ENCODE measurements around the gene SLC16A8.

SLC16A8 gene

DNA sequence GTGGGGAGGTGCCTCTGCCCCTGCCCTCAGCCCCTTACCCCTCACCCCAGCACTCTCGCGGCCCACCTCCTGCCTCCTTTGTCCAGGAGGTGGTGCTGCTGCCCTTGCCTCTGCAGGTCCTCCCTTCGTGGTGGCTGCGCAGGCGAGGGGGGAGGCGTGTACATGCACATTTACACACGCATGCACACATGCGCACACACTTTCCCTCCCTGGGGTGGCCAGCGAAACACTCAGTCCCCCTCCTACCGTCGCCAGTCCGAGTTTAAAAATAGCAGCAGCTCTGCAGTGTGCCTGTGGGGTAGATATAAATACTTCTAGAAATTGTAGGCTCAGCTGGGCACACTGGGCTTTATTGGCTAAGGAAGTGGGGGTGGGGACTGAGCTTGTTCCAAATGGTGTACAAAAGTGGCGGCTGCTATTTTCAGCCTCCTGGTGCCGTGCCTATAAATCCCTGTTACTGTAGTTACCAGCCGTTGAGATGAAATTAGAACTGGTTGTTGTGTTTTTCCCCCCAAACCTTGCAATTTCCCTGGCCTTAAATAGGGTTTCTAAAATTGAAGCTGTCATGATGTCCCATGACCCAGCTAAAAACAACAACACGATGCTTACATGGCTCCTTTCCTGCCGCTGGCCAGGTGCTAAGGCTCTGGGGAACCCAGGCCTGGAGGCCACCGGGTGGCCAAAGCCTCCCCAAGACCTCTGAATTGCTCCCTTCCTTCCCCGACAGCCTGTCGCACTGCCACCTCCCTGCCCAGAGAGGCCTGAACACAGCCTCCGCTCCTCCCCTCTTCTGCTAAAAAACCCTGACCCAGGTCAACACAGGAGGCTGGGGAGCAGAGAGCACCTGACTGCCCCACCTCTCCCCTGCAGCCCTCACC lies 14.4 kb downstream of the SLC16A8 start:
- no peak for DNase-seq (ENCODE audit: low read depth, low spot score)
- Histone ChIP-seq H3K4me1 (ENCODE audit: insufficient read depth, insufficient read length) (no peaks in the 10 kb centered on the region), H3K9ac (ENCODE audit: insufficient read length, low read depth) (no peak overlapping the region), H3K9me3 (ENCODE audit: insufficient read depth, low read length) (no peaks in the 10 kb centered on the region), H3K27me3 (ENCODE audit: insufficient read depth, insufficient read length) (no peaks in the 10 kb centered on the region), H3K36me3 (ENCODE audit: insufficient read depth, insufficient read length, low read length) (peaks cover 47% of the 10 kb centered on the region), H3K4me3 (ENCODE audit: insufficient read length, low read depth) (no peak overlapping the region)
- TF ChIP-seq SUZ12 (IDR thresholded peaks at IDR 0.05; ENCODE audit: extremely low read depth, insufficient read depth, insufficient read length) (no peak), ZNF274 (IDR thresholded peaks at IDR 0.05; ENCODE audit: low read depth, low read length) (no peak), YY1 (IDR thresholded peaks at IDR 0.05; ENCODE audit: insufficient read depth, insufficient read length) (no peak)

- TF ChIP-seq SUZ12 (IDR thresholded peaks at IDR 0.05; ENCODE audit: extremely low read depth, insufficient read depth, insufficient read length) (no peak), ZNF274 (IDR thresholded peaks at IDR 0.05; ENCODE audit: low read depth, low read length) (no peak), YY1 (IDR thresholded peaks at IDR 0.05; ENCODE audit: insufficient read depth, insufficient read length) (no peak)
- H3K4me1 ChIP-seq (ENCODE audit: insufficient read depth, insufficient read length) = no peaks in the 10 kb centered on the region
- peak overlapping the region; percentile 38 for H3K9ac ChIP-seq (ENCODE audit: insufficient read length, low read depth)
- no peaks in the 10 kb centered on the region for H3K9me3 ChIP-seq (ENCODE audit: insufficient read depth, low read length)
- H3K27me3 ChIP-seq (ENCODE audit: insufficient read depth, insufficient read length) = no peaks in the 10 kb centered on the region
- no peak overlapping the region for H3K4me3 ChIP-seq (ENCODE audit: insufficient read length, low read depth)
- DNase-seq (ENCODE audit: low read depth, low spot score) = no peak
- H3K36me3 ChIP-seq (ENCODE audit: insufficient read depth, insufficient read length, low read length) = peaks cover 42% of the 10 kb centered on the region
Measured at GRCh38 chr22:38068641-38069371, 15.2 kb downstream of the SLC16A8 start.

GRCh38 chr22:38067761-38068360 lies 16.1 kb downstream of the SLC16A8 start:
- Histone ChIP-seq H3K36me3 (ENCODE audit: insufficient read depth, insufficient read length, low read length) (peaks cover 39% of the 10 kb centered on the region), H3K9me3 (ENCODE audit: insufficient read depth, low read length) (no peaks in the 10 kb centered on the region), H3K4me1 (ENCODE audit: insufficient read depth, insufficient read length) (no peaks in the 10 kb centered on the region), H3K4me3 (ENCODE audit: insufficient read length, low read depth) (no peak overlapping the region), H3K9ac (ENCODE audit: insufficient read length, low read depth) (peak overlapping the region; percentile 32), H3K27me3 (ENCODE audit: insufficient read depth, insufficient read length) (no peaks in the 10 kb centered on the region)
- TF ChIP-seq ZNF274 (IDR thresholded peaks at IDR 0.05; ENCODE audit: low read depth, low read length) (no peak), SUZ12 (IDR thresholded peaks at IDR 0.05; ENCODE audit: extremely low read depth, insufficient read depth, insufficient read length) (no peak)
- no peak for DNase-seq (ENCODE audit: low read depth, low spot score)

GRCh38 chr22:38067028-38067415 lies 17.0 kb downstream of the SLC16A8 start:
- no peaks in the 10 kb centered on the region for H3K4me1 ChIP-seq (ENCODE audit: insufficient read depth, insufficient read length)
- no peaks in the 10 kb centered on the region for H3K27me3 ChIP-seq (ENCODE audit: insufficient read depth, insufficient read length)
- no peak for TF ChIP-seq ZNF274 (IDR thresholded peaks at IDR 0.05; ENCODE audit: low read depth, low read length)
- no peak for TF ChIP-seq YY1 (IDR thresholded peaks at IDR 0.05; ENCODE audit: insufficient read depth, insufficient read length)
- no peak for TF ChIP-seq SUZ12 (IDR thresholded peaks at IDR 0.05; ENCODE audit: extremely low read depth, insufficient read depth, insufficient read length)
- no peak for DNase-seq (ENCODE audit: low read depth, low spot score)
- no peak overlapping the region for H3K4me3 ChIP-seq (ENCODE audit: insufficient read length, low read depth)
- H3K9ac ChIP-seq (ENCODE audit: insufficient read length, low read depth) = no peak overlapping the region
- no peaks in the 10 kb centered on the region for H3K9me3 ChIP-seq (ENCODE audit: insufficient read depth, low read length)
- H3K36me3 ChIP-seq (ENCODE audit: insufficient read depth, insufficient read length, low read length) = peaks cover 31% of the 10 kb centered on the region

DNA sequence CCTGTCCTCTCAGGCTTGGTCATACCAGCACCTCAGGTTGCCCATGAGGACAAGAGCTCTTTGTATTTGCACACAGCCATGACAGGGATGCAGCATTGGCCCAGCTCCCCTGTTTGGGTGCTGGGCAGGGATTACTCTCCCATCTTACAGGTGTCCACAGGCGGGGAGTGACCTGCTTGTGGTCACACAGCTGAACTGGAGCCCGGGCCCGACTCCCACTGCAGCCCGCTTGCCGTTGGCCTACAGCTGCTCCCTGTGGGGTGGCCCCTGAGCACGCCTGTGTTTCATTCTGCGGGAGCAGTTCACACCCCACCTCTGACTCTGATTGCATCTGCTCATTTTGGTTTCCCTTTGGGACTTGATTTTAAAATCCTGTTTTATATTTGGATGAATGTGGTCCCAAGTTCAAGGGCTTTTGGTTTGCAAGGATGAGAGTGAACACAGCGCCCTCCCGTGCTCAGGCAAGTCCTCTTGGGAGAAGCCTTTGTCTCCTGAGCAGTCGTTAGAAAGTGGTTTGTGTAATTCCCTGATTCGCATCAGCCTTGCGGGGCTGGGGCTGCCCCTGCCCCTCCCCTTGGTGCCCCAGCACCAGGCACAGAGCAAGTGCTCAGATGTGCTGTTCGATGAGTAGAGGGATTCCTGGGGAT lies 17.5 kb downstream of the SLC16A8 start:
- Histone ChIP-seq H3K9ac (ENCODE audit: insufficient read length, low read depth) (no peak overlapping the region), H3K27me3 (ENCODE audit: insufficient read depth, insufficient read length) (no peaks in the 10 kb centered on the region), H3K4me1 (ENCODE audit: insufficient read depth, insufficient read length) (no peaks in the 10 kb centered on the region), H3K36me3 (ENCODE audit: insufficient read depth, insufficient read length, low read length) (peaks cover 31% of the 10 kb centered on the region), H3K4me3 (ENCODE audit: insufficient read length, low read depth) (no peak overlapping the region), H3K9me3 (ENCODE audit: insufficient read depth, low read length) (no peaks in the 10 kb centered on the region)
- TF ChIP-seq YY1 (IDR thresholded peaks at IDR 0.05; ENCODE audit: insufficient read depth, insufficient read length) (no peak), SUZ12 (IDR thresholded peaks at IDR 0.05; ENCODE audit: extremely low read depth, insufficient read depth, insufficient read length) (no peak), ZNF274 (IDR thresholded peaks at IDR 0.05; ENCODE audit: low read depth, low read length) (no peak)
- no peak for DNase-seq (ENCODE audit: low read depth, low spot score)

GRCh38 chr22:38065539-38065938 lies 18.4 kb downstream of the SLC16A8 start:
- Histone ChIP-seq H3K27me3 (ENCODE audit: insufficient read depth, insufficient read length) (no peaks in the 10 kb centered on the region), H3K4me1 (ENCODE audit: insufficient read depth, insufficient read length) (no peaks in the 10 kb centered on the region), H3K36me3 (ENCODE audit: insufficient read depth, insufficient read length, low read length) (peaks cover 27% of the 10 kb centered on the region), H3K9me3 (ENCODE audit: insufficient read depth, low read length) (no peaks in the 10 kb centered on the region), H3K4me3 (ENCODE audit: insufficient read length, low read depth) (no peak overlapping the region), H3K9ac (ENCODE audit: insufficient read length, low read depth) (no peak overlapping the region)
- no peak for TF ChIP-seq ZNF274 (IDR thresholded peaks at IDR 0.05; ENCODE audit: low read depth, low read length)
- no peak for TF ChIP-seq SUZ12 (IDR thresholded peaks at IDR 0.05; ENCODE audit: extremely low read depth, insufficient read depth, insufficient read length)
- DNase-seq (ENCODE audit: low read depth, low spot score) = no peak
